Measurements from ENCODE around the gene ZNF423.

DNA sequence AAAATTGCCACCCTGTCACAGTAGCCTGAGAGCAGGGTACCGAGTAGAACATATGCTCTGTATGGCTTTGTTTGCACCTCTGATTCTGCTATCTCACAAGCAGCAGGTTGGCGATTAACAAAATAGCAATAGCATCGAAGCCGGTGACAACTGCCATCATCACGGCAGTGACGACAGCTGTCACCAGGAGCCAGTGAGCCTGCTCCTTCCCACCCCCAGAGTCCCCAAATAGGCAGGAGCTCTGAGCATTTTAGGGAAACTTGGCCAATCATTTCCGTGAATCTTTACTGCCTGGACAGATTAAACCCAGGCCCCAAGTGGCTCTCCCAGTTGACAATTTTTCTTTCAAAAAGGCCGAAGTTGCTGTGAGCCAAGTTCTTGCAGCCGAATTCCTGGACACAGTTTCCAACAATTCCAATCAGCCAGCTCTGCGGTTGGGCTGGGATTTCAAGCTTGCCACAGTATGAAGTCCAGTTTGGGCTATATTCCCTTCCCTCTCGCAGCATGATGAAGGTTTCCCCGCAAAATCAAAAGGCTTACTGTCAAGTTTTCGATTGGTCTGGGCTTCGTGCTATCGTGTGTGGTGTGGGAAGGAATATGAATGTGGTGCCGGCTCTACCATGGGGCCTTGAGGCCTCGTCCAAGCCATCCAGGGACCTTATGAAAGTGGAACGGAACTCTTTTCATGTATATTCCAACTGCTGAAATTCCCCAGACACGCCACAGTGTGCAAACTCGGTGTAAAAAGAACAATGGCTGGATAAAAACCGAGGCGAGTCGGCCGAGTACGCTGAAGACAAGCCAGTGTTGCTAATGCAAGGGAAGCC is 295.7 kb downstream of the ZNF423 start:
- TF ChIP-seq, protein P1, sequence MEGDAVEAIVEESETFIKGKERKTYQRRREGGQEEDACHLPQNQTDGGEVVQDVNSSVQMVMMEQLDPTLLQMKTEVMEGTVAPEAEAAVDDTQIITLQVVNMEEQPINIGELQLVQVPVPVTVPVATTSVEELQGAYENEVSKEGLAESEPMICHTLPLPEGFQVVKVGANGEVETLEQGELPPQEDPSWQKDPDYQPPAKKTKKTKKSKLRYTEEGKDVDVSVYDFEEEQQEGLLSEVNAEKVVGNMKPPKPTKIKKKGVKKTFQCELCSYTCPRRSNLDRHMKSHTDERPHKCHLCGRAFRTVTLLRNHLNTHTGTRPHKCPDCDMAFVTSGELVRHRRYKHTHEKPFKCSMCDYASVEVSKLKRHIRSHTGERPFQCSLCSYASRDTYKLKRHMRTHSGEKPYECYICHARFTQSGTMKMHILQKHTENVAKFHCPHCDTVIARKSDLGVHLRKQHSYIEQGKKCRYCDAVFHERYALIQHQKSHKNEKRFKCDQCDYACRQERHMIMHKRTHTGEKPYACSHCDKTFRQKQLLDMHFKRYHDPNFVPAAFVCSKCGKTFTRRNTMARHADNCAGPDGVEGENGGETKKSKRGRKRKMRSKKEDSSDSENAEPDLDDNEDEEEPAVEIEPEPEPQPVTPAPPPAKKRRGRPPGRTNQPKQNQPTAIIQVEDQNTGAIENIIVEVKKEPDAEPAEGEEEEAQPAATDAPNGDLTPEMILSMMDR (conservative IDR thresholded peaks at IDR 0.05 in 1 of 2, IDR thresholded peaks at IDR 0.05 in 1 of 2; ENCODE audit: extremely low read depth in 1 of 2, insufficient read depth in 1 of 2, low read depth in 1 of 2, low read length in 2 of 2), result no peak
- no peak for TF ChIP-seq EZH2 (IDR thresholded peaks at IDR 0.05; ENCODE audit: borderline replicate concordance, low read length)
